CD4-positive, alpha-beta T cell (primary cell): Measurements from ENCODE around the gene LLPH. TPM values are rescaled to one million over a fixed set of nuclear protein-coding genes. Genes with fewer than 3 reads are reported as not detected.

Experiments used
- ATAC-seq: fragments of 200-7000 bp; cut with Tn5 transposase; one replicate; pipeline ENCODE4 v1.10.0; 2022; ENCODE audit warnings: mild to moderate bottlenecking; ENCODE audit not compliant: poor library complexity
- CTCF ChIA-PET: fragments of 350-600 bp; sonication (Branson Sonifier 250); formaldehyde crosslinking; loops from one replicate; lab custom pipeline; 2021; ENCODE audit warnings: antibody characterized with exemption, inconsistent platforms; lab: Charles Lee
- POLR2A ChIA-PET: fragments of 350-600 bp; sonication (Branson Sonifier 250); formaldehyde crosslinking; loops from one replicate; lab custom pipeline; 2021; ENCODE audit warnings: antibody characterized with exemption, inconsistent platforms; lab: Charles Lee
- DNase-seq, 14 experiments: peaks; one replicate each; pipeline ENCODE4 v3.0.0-alpha.2; 2013 to 2020; ENCODE audit warnings: mixed read lengths in 2 of 14
- H3K27ac ChIP-seq, 2 donors: one replicate each; pipeline versions ENCODE4 v1.5.1 to v1.7.0; 2013; ENCODE audit warnings: low read length in 2 of 2, low read depth in 1 of 2, mild to moderate bottlenecking in 1 of 2
- H3K27me3 ChIP-seq, 2 experiments: 1 replicate in 1 of 2; 2 replicates in 1 of 2; pipeline versions ENCODE4 v1.6.1 to v1.7.0; 2013; ENCODE audit warnings: low read length in 2 of 2, control low read depth in 1 of 2, mild to moderate bottlenecking in 1 of 2, moderate library complexity in 1 of 2; ENCODE audit not compliant: insufficient read depth in 2 of 2, control insufficient read depth in 1 of 2
- H3K36me3 ChIP-seq: one replicate; pipeline ENCODE4 v1.6.1; 2013; ENCODE audit warnings: low read length, control low read depth; ENCODE audit not compliant: insufficient read depth
- H3K4me1 ChIP-seq: one replicate; pipeline ENCODE4 v1.6.1; 2013; ENCODE audit warnings: low read length, control low read depth; ENCODE audit not compliant: insufficient read depth
- H3K4me3 ChIP-seq: one replicate; pipeline ENCODE4 v1.5.1; 2013; ENCODE audit warnings: mild to moderate bottlenecking, low read length, moderate library complexity
- H3K9me3 ChIP-seq, 2 experiments: 1 replicate in 1 of 2; 2 replicates in 1 of 2; pipeline versions ENCODE4 v1.6.1 to v1.7.0; 2013; ENCODE audit warnings: low read length in 2 of 2, mild to moderate bottlenecking in 2 of 2, control low read depth in 1 of 2, moderate library complexity in 1 of 2; ENCODE audit not compliant: control insufficient read depth in 1 of 2, insufficient read depth in 1 of 2
- H3K27ac Mint-ChIP-seq: one replicate; pipeline ENCODE4 v1.8.0; 2020; ENCODE audit warnings: mixed read lengths
- H3K27me3 Mint-ChIP-seq: one replicate; pipeline ENCODE4 v1.8.0; 2021; ENCODE audit warnings: mixed read lengths
- H3K36me3 Mint-ChIP-seq: one replicate; pipeline ENCODE4 v1.8.0; 2021; ENCODE audit warnings: low read depth, mixed read lengths
- H3K4me1 Mint-ChIP-seq: one replicate; pipeline ENCODE4 v1.8.0; 2021; ENCODE audit warnings: low read depth, mixed read lengths
- H3K4me3 Mint-ChIP-seq: one replicate; pipeline ENCODE4 v1.8.0; 2020; ENCODE audit warnings: mild to moderate bottlenecking, mixed read lengths
- H3K9me3 Mint-ChIP-seq: one replicate; pipeline ENCODE4 v1.8.0; 2020; ENCODE audit warnings: mixed read lengths
- intact Hi-C, 2 experiments: fragments of 100-400 bp; cut with DNase I in 1 of 2; cut with micrococcal nuclease in 1 of 2; formaldehyde crosslinking; loops; one replicate each; pipeline versions ENCODE4 v1.15.1 to v1.9.0; 2023 to 2025; cut with DNase I, micrococcal nuclease
- total RNA-seq, 174 experiments: library from RNA in 2 of 174; stranded (reverse) in 2 of 174; gene quantifications; one replicate each; pipeline ENCODE4 v1.2.3 and lab custom pipeline; 2021 to 2026
- TF ChIP-seq, protein P1 (sequence below): fragments of 200-600 bp; IDR thresholded peaks from one replicate; pipeline ENCODE4 v1.8.0; 2022; ENCODE audit warnings: antibody characterized with exemption, mild to moderate bottlenecking

The LLPH gene
- total RNA-seq, 2 experiments from 2014 or later = 27.3 to 31.0 TPM

DNA sequence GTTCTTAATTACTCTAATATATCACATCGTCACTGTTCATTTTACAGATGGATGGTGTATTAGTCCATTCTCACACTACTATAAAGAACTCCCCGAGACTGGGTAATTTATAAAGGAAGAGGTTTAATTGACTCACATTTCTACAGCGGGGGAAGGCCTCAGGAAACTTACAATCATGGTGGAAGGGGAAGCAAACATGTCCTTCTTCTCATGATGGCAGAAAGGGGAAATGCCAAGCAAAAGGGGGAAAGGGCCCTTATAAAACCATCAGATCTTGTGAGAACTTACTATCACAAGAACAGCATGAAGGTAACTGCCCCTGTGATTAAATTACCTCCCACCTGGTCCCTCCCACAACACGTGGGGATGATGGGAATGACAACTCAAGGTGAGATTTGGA is 32.7 kb upstream of the LLPH start:
- H3K27me3 ChIP-seq = no peaks in the 10 kb centered on the region
- no peaks in the 10 kb centered on the region for H3K27me3 Mint-ChIP-seq
- intact Hi-C loops = loop anchor here in 1 of 2 experiments (10.0 kb wide), 1 partner anchor 142 kb away; the partner anchor contains the start of gene HELB
- H3K27ac Mint-ChIP-seq = peak overlapping the region; percentile 49
- peaks cover 0 to 6% of the 10 kb centered on the region in 2 experiments for H3K9me3 ChIP-seq
- ChIA-PET POLR2A (no interaction called here), CTCF (interaction anchor here (0.6 kb wide), 1 partner anchor 13 kb away, joined by 3 read pairs; no protein-coding TSS in a partner anchor)
- DNase-seq = peak in 2 of 14 experiments; percentile 16 to 31
- H3K4me3 Mint-ChIP-seq = peak overlapping the region; percentile 7
- no peak overlapping the region for H3K4me3 ChIP-seq
- peaks cover 18% of the 10 kb centered on the region for H3K9me3 Mint-ChIP-seq
- ATAC-seq = no peak
- TF ChIP-seq, protein P1, sequence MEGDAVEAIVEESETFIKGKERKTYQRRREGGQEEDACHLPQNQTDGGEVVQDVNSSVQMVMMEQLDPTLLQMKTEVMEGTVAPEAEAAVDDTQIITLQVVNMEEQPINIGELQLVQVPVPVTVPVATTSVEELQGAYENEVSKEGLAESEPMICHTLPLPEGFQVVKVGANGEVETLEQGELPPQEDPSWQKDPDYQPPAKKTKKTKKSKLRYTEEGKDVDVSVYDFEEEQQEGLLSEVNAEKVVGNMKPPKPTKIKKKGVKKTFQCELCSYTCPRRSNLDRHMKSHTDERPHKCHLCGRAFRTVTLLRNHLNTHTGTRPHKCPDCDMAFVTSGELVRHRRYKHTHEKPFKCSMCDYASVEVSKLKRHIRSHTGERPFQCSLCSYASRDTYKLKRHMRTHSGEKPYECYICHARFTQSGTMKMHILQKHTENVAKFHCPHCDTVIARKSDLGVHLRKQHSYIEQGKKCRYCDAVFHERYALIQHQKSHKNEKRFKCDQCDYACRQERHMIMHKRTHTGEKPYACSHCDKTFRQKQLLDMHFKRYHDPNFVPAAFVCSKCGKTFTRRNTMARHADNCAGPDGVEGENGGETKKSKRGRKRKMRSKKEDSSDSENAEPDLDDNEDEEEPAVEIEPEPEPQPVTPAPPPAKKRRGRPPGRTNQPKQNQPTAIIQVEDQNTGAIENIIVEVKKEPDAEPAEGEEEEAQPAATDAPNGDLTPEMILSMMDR = no peak
- H3K36me3 Mint-ChIP-seq = peaks cover 91% of the 10 kb centered on the region
- H3K27ac ChIP-seq = no peak overlapping the region
- peaks cover 31% of the 10 kb centered on the region for H3K36me3 ChIP-seq
- H3K4me1 ChIP-seq = peaks cover 6% of the 10 kb centered on the region
- peaks cover 87% of the 10 kb centered on the region for H3K4me1 Mint-ChIP-seq

GRCh38 chr12:66162701-66163100 is 32.2 kb upstream of the LLPH start:
- Histone ChIP-seq H3K27me3 (no peaks in the 10 kb centered on the region), H3K4me3 (no peak overlapping the region), H3K9me3 (peaks cover 0 to 6% of the 10 kb centered on the region in 2 experiments), H3K27ac (no peak overlapping the region), H3K4me1 (peaks cover under 1% of the 10 kb centered on the region), H3K36me3 (peaks cover 31% of the 10 kb centered on the region)
- Mint-ChIP-seq H3K27me3 (no peaks in the 10 kb centered on the region), H3K4me3 (no peak overlapping the region), H3K27ac (peak overlapping the region; percentile 49), H3K9me3 (peaks cover 18% of the 10 kb centered on the region), H3K36me3 (peaks cover 91% of the 10 kb centered on the region), H3K4me1 (peaks cover 83% of the 10 kb centered on the region)
- ChIA-PET POLR2A (no interaction called here), CTCF (interaction anchor here (0.6 kb wide), 1 partner anchor 13 kb away, joined by 3 read pairs; no protein-coding TSS in a partner anchor)
- DNase-seq = no peak
- intact Hi-C loops = loop anchor here in 1 of 2 experiments (10.0 kb wide), 1 partner anchor 142 kb away; the partner anchor contains the start of gene HELB
- TF ChIP-seq, protein P1 = no peak
- ATAC-seq = no peak

GRCh38 chr12:66160704-66161103 is 30.2 kb upstream of the LLPH start:
- Mint-ChIP-seq H3K27me3 (no peaks in the 10 kb centered on the region), H3K27ac (no peak overlapping the region), H3K36me3 (peaks cover 84% of the 10 kb centered on the region), H3K9me3 (peaks cover 13% of the 10 kb centered on the region), H3K4me3 (no peak overlapping the region), H3K4me1 (peaks cover 84% of the 10 kb centered on the region)
- POLR2A ChIA-PET = interaction anchor here (1.1 to 6.0 kb wide), 2 partner anchors 9 to 30 kb away, joined by 4 to 31 read pairs; partner anchors contain the start of genes LLPH and TMBIM4
- Histone ChIP-seq H3K36me3 (peaks cover 18% of the 10 kb centered on the region), H3K4me1 (no peaks in the 10 kb centered on the region), H3K9me3 (peaks cover 0 to 6% of the 10 kb centered on the region in 2 experiments), H3K4me3 (no peak overlapping the region), H3K27ac (no peak overlapping the region), H3K27me3 (no peaks in the 10 kb centered on the region)
- intact Hi-C loops = loop anchor here in 1 of 2 experiments (10.0 kb wide), 1 partner anchor 144 kb away; the partner anchor contains the start of gene HELB
- CTCF ChIA-PET = no interaction called here
- DNase-seq (no peak), ATAC-seq (no peak)
- TF ChIP-seq, protein P1 = no peak
